GDM1 (cell line): Measurements from ENCODE around the gene HS1BP3.

Experiments
- DNase-seq: peaks from one replicate; lab custom pipeline; 2025; lab: John Stamatoyannopoulos, UW

Gene HS1BP3

DNA sequence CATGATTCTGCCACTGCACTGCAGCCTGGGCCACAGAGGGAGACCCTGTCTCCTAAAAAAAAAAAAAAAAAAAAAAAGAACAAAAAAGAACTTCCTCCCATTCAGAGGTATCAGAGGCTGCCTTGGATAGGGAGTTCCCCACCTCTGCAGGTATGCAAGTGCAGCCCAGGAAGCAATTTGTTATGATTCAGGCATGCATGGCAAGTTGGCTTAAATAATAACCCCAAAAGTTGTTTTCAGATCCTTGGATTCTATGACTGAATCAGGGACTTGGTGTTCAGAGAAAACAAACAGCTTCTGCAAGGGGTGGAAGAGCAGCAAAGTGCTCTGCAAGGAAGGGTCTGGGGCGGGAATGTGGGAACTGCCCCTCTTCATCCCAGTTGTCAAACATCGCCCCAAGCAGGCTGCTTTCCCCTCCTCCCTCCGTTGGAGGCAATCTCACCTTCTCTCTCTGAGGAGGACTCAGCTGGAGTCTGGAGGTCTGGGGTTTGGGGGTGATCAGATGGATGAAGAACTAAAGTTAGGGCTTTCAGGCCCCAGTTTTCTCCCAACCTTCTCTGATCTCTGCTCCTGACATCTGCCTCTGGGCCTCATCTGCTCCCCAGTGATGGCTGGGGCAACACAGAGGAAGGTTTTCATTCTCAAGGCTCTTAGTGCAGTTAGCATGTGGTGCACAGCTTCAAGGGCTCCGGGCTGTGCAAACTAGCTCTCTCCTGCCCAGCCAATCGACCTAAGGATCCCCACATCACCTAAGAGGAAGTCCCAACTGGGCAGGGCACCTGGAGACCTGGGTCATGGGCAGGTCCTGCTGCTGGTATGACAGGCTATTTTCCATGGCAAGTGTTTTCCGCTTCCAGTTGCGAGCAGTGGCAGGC is 12.5 kb upstream of the HS1BP3 start:
- no peak for DNase-seq

DNA sequence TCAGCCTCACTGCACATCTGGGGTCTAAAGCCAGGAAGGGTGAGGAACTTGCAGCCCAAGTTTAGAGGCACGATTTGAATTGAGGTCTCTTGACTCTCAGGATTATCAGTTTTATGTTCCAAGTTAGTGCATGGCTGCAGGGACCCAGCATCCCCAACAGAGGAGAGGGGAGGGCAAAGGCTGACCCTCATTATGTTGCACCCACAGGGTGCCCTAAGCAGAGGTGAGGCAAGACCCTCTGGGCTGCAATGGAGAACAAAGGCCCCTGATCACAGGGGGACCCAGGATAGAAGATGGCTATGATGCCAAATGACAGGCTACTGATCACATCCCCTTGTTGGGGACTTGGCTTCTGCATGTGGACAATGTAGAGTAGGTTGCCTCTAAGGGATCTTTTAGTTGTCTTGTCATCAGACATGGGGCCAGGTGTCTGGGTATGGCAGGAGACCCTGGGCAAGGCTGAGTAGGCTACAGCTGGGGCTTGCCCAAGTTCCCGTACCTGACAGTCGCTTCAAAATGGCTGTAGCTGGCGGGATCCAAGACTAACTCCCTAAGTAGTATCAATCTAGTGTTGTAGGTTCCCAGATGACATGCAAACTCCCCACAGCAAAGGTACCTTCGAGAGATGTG is 11.5 kb upstream of the HS1BP3 start:
- no peak for DNase-seq

DNA sequence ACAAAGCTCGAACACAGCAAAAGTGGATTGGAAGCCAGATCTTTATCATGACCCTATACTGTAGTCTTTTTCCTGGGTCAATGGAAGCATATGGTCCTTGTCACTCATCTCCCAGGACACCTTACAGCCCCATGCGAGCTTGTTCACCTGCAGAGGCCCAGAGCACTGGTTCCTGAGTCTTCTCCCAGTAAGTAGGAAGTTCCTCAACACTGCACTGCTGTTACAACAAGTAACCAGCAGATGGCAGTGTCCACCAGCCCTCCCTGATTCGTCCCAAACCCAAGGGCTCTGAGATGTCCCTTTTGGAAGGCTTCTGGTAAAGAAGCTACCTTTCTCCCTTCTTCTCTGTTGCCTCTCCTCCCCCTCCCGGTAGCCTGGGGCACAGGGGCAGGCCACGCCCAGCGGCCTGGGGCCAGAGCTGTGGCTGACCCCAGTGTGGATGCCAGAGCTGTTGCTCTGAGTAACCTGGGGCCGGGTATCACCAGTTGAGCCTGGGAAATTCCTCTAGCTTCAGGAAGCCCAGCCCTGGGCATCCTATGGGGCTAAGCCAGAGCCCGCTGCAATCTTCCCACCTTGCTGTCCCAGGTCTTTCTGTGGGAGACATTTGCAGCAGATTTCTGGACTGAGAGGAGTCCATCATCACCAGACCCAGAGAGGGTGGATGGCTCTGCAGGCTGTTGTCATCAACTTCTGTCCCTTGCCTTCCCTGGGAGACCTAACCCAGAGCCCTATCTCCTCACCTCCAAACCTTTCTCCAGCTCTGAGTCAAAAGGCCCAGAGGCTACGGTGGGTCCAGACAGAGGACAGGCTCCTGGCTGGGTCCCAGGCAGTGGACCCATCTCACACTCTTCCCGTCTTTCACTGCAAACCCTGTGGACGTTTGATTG is 10.8 kb upstream of the HS1BP3 start:
- DNase-seq = peak; percentile 42

DNA sequence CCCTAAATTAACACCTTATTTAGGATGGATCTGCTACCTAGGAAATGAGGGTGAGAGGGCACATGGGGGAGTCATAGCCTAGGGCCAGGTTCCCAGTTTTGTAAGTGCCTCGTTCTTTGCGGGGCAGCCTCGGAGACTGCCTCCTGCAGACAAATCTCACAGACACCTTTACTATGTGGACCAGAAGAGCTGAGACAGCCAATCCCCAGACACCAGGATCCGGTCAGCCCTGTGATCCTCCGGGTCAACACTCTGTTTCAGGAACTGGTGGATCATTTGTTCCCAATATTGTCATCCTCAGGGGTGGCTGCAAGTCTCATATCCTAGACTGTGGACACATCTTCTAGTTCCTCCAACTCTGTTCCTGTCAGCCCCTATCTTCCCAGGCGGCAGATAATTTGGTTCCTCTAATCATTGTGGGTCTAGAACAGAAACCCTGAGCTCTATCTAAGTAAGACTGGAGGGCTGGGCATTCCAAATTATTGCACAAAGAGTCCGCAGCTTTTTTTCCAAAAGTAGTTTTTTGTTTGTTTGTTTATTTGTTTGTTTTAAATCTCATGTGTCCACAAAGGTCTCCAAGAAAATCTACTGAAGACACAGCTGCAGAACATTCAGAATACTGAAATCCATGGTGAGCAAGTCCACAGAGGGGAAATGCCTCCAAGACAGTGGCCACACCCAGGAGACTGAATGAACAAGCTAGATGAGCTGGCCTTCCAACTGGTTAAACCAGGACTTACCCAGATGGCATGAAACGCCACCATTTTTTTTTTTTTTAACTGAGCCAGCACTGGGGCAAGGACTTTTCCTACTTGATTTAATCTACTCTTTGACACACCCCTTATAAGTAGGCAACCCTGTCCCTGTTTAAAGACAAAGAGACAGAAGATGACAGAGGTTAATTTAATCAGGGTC is 9.9 kb upstream of the HS1BP3 start:
- DNase-seq = no peak

GRCh38 chr2:20657522-20658235 is 6.8 kb upstream of the HS1BP3 start:
- DNase-seq = no peak

GRCh38 chr2:20656561-20656960 is 5.7 kb upstream of the HS1BP3 start:
- DNase-seq = no peak

DNA sequence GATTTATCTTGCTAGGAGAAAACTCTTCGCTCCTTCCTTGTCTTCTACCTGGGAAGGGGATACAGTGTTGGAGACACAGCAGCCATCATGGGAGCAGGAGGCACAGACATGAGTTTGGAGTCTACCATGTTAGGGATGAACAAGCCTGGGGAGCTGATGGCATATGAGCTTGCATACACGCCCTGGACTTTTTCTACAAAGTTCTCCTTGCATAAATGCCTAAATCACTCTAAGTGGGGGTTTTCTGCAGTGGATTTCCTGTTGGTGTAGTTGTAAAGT is 3.6 kb upstream of the HS1BP3 start:
- DNase-seq = no peak

DNA sequence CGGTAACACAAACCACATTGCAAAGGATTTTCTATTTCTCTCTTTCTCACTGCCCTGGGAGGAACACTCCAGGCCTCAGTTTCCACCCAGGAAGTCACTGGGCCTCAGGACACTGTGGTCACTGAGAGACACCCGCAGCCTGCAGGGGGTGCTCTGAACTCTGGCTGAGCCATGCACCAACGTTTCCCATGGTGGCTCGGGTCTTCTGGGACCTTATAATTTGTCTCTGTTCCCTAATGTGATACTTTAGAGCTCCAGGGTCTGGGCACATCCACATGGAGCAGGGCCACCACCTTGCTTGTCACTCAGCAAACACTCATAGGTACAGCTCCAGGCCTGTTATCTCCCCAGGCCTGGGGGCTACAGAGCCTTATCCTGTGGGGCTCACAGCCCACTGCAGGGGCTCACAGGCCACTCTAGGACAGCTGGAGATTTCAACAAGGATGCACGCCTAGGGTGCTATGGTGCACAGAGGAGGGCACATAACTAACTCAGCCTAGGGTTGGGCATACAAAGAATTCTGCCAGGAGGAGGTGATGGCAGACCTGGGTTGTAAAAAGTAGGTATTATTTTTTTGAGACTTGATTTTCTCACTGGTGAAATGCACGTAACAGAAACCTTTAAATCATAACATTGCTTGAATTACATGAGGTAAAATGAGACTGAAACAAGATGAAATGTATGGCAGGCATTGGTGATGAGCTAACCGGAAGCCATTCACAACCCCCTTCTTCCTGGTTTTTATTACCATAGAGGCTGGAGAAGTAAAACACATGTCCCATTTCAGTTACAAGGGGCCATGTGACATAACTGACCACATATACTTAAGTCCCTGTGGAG is 3.0 kb upstream of the HS1BP3 start:
- DNase-seq = no peak

DNA sequence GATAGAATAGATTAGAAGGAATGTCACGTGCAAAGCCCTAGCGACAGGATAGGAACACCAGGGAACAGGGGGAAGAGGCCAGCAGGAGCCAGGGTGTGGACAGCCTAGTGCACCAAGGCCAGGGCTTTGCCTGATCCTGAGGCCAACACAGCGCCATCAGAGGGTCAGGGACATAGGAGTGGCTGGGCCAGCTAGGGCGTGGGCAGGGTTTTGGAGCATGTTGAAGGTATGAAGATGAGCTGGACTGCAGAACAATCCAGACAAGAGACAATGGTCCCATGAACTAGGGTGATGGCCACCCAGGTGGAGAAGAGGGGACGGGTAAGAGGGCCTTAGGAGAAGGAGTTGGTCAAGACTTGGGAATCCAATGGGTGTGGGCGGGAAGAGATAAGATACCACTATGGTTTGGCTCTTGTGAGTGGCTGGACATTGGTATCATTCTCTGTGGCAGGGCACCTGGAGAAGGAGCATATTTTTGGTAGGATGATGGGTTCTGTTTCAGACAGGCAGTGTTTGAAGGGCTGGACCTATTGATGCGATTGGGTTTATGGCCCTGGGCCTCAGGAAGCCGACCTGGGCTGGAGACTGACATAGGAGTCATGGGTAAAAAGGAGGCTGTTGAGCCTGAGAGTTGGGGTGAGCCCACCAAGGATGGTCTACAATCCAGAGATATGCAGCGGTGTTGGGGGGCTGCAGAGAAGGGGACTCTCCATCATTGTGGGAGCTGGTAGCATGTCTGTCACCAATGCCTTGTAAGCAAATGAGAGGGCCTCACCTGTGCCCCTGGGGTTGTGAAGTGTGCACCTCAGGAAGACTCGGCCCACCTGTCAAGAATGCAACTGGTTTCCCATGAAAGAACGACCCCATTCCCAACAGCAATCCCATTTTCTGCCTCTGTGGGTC is 2.0 kb upstream of the HS1BP3 start:
- no peak for DNase-seq

GRCh38 chr2:20652141-20652540 is 1.2 kb upstream of the HS1BP3 start:
- no peak for DNase-seq

DNA sequence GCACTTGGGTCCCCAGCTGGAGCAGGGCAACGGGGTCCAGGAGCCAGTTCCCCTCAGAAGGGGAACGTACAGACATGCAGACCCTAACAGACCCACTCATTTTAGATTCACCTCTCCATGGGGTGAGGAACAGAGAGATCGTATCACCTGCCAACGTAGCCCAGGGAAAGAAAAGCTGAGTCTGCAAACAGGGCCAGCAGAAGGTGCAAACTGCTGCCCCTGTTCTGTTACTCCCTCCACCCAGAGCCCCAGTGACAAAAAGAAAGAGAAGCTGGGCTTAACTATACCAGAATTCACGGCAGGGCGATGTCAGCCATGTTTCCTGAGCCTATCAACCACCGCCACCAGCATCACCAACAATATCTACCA is 817 bp upstream of the HS1BP3 start:
- no peak for DNase-seq

- DNase-seq = no peak
Measured at GRCh38 chr2:20650393-20650876, 463 bp downstream of the HS1BP3 start.

DNA sequence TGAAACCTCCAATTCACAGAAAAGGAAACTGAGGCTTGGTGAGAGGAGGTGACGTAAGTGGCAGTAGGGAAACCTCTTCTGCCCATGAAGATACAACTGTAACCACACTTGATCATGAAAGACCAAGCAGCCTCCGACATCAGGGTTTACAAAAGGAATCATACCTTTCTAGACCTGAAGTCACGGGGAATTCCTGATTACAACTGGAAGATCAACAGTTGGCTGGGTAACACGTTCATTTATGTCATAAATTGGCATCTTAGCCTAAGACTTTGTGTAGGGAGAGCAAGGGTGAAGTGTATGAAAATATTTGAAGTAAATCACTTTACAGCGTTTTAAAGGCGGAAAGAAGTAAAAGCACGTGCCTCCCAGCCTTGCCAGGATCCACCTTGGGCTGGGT is 922 bp downstream of the HS1BP3 start:
- DNase-seq = no peak

DNA sequence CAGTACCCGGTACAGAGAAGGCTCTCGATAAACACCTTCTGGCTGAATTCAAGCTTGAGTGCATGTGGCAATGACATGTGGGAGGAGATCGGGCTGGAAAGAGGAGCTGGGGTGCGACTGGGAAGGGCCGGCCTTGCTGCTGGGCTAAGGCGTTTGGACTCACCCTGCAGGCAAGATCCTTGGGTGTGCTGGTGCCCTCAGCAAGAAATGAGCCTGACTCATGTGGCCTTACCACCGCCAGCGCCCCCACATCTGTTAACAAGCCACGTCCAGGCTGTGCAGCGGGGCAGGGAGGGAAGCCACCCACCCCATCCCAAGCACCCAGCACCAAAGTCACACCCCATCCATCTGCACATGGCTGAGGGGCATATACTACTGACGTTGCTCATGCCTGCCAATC is 1.3 kb downstream of the HS1BP3 start:
- no peak for DNase-seq

- DNase-seq = no peak
Measured at GRCh38 chr2:20648831-20649230, 2.1 kb downstream of the HS1BP3 start.

GRCh38 chr2:20648206-20648605 is 2.7 kb downstream of the HS1BP3 start:
- DNase-seq = no peak

DNA sequence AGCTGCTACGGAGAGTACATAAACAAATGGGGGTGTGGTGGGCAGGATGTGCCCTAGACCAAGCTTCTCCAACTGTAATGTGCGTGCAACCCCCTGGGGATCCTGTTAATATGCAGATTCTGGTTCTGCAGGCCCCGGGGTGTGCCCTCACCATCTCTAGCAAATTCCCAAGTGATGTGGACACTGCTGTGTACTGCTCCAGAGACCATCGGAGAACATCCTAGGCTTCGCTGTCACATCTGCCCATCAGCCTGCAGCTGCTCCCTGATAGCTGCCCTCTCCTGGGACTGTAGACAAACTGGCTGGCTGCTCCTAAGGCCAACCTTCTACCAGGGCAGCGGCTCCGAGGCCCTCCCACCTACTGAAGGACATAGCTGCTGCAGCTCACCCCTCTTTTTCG is 3.2 kb downstream of the HS1BP3 start:
- no peak for DNase-seq

DNA sequence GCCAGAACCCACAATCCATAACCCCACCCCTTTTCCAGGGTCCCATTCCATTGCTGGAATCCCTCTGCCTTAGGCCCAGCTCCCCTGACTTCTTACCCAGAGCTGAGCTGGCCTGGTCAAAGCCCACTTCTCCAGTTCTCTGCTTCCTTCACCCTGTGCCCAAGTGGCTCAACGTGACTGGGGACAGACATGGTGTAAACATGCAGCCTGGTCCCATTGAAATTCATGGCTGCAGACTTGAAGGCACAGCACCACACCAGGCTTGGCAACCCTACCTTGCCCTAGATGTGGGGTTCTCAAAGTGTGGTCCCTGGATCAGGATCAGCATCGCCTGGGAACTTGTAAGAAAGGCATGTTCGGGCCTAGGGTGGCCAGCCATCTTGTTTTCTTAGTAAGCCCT is 3.7 kb downstream of the HS1BP3 start:
- no peak for DNase-seq

GRCh38 chr2:20646446-20646845 is 4.5 kb downstream of the HS1BP3 start:
- DNase-seq = no peak
